Body of pancreas (tissue), 4 donors: ENCODE results near the gene RNF157.

ENCODE experiments used
- CTCF ChIP-seq, 7 experiments: fragments of 450-650 bp in 4 of 7; fragments of 200-600 bp in 3 of 7; sonication (generic) in 3 of 7; IDR thresholded peaks; one replicate each; pipeline ENCODE4 v1.5.1; 2016 to 2019; ENCODE audit warnings: antibody characterized with exemption in 7 of 7
- POLR2A ChIP-seq, 3 donors: fragments of 450-650 bp; IDR thresholded peaks; one replicate each; pipeline ENCODE4 v1.6.1; 2016; ENCODE audit warnings: antibody characterized with exemption in 3 of 3, mild to moderate bottlenecking in 2 of 3

- TF ChIP-seq CTCF (IDR thresholded peaks at IDR 0.05): no peak
- no peak for TF ChIP-seq POLR2A (IDR thresholded peaks at IDR 0.05)
Measured at GRCh38 chr17:76163919-76164318, 76.4 kb downstream of the RNF157 start.
